HG03103 (cell line): ENCODE measurements around the gene CCND1.

Source experiments
- ATAC-seq: cut with Tn5 transposase; IDR thresholded peaks from one replicate; pipeline ENCODE4 v1.9.1; 2021; ENCODE audit warnings: low read depth; ENCODE audit not compliant: unreplicated experiment

The CCND1 gene

GRCh38 chr11:69664103-69664775 lies 23.3 kb downstream of the CCND1 start:
- ATAC-seq: no peak

- ATAC-seq: no peak
Measured at GRCh38 chr11:69664901-69665300, 23.9 kb downstream of the CCND1 start.

GRCh38 chr11:69665669-69666068 lies 24.7 kb downstream of the CCND1 start:
- ATAC-seq: no peak

DNA sequence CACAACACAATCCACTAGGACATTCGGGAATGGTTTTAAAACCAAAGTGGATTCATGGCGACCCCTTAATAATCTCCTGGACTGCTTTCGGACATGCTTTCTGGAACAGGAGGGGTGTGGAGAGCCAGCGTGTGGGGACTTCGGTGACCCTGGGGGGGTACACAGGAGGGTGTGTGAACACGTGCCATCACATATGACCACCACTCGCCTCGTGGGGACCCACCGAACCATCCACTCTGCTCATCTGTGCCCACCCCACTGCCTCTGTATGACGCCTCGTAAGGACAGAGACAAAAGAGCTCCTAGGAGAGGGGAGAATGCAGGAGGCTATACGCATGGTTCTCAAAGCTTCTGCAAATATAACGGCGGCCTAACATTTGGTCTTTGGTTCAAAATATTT lies 25.3 kb downstream of the CCND1 start:
- no peak for ATAC-seq

DNA sequence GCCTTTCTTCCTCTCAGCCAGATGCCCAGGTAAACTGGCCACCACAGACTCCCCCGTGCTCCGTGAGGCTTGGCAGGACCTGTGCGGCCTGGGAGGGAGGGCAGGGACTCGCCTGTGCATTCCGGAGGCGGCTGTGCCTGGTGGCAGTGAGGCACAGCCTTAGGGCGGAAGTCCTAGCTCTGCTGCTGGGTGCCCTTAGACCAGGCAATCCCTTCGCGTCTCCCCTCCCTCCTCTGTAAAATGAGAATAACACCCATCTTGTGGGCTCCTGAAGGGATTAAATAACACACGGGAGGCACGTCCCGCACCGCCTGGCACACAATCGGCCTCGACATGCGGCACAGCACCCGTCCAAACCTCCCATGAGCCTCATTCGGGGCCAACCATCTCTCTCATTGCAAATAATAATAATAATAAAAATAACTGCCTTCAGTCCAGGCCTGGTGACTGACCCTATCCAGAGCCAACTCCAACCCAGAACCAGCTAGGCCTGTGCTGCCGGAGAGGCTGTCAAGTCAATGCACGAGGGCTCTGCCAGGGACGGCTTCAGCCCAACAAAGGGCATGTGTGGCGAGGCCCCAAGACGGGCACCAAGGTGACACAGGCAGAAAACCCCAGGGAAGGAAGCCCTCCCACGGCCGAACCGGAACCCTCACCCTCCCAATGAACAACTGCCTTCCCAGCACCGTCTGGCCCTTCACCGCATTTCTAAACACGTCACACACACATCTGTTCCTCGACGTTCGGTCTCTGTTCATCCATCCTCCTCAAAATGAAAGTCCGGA lies 26.0 kb downstream of the CCND1 start:
- ATAC-seq: no peak

- ATAC-seq: no peak
Measured at GRCh38 chr11:69667619-69668604, 27.0 kb downstream of the CCND1 start.

DNA sequence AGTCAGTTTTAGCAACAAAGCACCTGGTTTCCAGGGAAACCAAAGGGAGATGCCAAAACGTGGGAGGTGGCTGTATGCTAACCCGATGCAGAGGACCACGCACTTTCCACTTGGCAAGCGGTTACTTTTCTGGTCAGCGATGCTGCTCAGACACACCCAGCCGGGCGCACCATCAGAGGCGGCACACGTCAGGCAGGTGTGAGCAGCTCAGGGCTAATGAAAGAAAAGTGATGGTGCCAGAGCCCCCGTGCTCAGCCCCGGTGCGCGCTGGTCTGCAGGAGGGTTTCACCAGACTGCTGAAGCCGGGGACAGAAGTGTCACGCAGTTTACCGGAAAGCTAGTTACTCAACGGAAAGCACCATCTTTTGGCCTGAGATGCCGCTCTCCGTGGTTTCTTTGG lies 28.5 kb downstream of the CCND1 start:
- ATAC-seq: no peak

GRCh38 chr11:69670158-69670845 lies 29.3 kb downstream of the CCND1 start:
- ATAC-seq: no peak

- ATAC-seq: no peak
Measured at GRCh38 chr11:69671734-69672465, 30.9 kb downstream of the CCND1 start.

- no peak for ATAC-seq
Measured at GRCh38 chr11:69674267-69674885, 33.4 kb downstream of the CCND1 start.

DNA sequence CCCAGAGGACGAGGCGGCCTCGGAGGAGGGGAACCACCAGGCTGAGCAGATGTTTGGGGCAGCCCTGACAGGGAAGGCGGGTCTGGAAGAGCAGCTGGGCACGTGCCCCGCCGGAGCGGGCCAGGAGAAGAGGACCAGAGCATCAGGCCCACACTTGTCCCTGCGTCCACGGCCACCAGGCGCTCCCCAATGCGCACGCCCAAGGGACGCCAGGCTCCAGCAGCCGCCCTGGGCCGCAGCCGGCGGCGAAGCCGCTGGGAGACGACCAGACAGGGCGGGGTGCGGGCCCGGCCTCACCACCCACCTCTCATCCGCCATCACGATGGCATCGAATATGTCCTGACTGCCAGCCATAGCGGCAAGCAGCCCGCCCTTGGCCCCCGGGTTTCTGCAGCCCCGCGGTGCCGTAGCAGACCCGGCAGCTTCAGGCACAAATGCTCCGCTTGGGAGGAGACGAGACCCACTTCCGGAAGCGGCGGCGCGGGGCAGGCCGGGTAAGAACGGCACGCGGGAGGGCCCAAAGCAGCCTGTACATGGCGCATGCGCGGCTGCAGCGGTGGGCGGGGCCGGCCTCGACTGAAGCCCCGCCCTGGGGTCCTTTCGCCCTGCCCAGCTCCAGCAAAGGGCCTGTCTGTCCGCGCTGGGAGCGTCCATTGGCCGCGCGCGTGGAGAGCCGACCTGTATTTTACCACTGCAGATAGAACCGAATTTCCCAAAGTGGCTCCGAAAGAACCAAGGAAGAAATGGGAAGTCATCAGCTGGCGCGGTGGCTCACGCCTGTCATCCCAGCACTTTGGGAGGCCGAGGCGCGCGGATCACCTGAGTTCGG lies 34.1 kb downstream of the CCND1 start, which contains the start of gene LTO1:
TSS of gene LTO1 (minus strand) at position 468 of the 829 bp plus-strand sequence. CDS start at position 354, 114 bp downstream.
- peak; percentile 79 for ATAC-seq

DNA sequence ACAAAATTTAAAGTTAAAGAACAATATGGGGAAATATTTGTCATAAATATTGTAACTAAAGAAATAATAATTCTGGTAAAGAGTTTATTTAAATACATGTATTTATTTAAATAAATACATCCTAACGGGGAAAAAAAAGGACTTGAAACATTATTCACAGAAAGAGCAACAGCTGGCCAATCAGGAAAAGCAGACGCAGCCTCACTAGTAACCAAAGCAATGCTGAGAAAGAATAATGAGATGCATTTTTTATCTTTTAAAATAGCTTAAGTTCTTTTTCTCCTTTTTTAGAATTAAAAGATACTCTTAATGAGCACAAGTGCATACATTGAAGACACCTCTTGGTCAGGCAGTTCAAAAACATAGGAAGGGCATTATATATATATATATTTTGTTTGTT lies 36.8 kb downstream of the CCND1 start:
- ATAC-seq: no peak

DNA sequence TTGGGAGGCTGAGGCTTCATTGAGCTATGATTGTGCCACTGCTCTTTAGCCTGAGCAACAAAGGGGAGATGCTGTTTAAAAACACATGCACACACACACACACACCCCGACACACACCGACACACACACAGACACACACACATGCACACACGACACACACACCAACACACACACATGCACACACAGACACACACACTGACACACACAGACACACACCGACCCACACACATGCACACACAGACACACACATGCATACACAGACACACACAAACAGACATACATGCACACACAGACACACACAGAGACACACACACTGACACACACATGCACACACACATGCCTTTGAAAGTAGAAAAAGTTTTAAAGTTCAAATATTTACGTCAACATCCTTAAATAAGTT lies 39.7 kb downstream of the CCND1 start:
- no peak for ATAC-seq

GRCh38 chr11:69682221-69682620 lies 41.3 kb downstream of the CCND1 start:
- ATAC-seq: no peak

DNA sequence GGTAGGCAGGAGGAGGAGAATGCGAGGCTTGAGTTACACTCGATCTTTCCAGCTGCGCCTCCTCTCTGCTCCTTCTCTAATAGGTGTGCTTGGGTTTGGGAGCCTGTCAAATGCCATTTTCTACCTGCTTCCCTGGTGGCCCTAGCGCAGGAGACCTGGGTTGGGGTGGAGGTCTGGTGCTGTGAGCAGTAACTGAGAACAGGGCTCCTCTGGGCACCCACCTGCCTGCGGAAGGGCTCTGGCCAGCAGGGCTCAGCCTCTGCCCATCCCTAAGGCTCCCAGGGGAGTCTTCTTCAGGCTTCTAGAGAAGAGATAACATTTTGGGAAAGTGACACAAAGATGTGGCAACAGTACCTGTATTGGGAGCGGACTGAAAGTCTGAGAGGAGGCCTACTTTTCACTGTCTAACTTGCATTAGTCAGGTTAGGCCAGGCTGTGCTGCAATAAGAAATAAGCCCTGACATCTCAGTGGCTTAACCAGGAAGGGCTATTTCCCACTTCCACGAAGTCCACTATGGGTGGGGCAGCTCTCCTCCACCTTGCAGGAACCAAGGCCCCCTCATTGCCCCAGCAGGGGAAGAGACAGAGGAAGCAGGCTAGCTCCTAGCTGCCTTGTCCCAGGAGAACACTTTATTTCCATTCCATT lies 41.8 kb downstream of the CCND1 start:
- no peak for ATAC-seq

DNA sequence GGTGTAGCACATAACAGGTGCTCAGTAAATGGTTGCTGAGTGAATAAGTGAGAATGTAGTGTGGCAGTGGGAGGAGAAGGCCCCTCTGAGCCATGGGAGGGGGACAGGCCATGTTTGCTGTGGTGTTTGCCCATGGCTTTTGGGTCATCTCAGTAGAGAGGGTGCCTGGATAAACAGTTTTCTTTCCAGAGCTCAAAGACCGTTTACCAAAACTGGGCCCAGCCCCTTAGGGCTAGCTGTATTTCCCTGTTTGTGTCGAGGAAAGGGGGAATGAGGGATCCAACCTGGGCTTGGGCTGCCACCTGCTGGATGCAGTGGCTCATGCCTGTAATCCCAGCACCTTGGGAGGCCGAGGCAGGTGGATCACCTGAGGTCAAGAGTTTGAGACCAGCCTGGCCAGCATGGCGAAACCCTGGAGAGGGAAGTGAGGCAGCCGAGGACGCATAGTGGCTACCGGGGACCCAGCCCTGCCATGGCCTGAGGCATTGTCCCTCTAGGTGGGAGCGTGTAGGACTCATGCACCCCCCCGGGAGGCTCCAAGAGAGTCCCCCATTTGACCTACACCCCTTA lies 42.9 kb downstream of the CCND1 start:
- no peak for ATAC-seq

DNA sequence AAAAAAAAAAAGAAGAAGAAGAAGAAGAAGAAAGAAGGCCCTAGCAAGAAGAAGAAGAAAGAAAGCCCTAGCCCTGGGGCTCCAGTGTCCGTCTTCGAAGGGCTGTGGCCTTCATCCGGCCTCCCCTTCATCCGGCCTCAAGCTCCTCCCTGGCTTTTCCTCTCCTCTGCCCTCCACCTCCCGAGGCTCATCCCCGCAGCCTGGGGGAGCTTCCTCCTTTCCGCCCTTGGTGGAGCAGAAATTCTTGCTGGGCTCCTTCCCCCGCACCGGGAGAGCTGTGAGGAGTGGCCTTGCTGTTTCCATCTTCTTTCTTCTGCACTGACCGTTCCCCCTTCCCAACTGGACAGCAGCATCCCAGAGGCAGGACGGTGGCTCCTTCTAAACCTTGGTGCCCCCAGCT lies 43.7 kb downstream of the CCND1 start:
- no peak for ATAC-seq

- no peak for ATAC-seq
Measured at GRCh38 chr11:69685348-69685747, 44.4 kb downstream of the CCND1 start.
